DMS 273 (cell line): ENCODE results near the gene GMDS.
A peak's percentile ranks its signal among the peaks of the same experiment; 100 is the strongest.

ENCODE experiments used
- DNase-seq: peaks from one replicate; lab custom pipeline; 2025; ENCODE audit not compliant: unreplicated experiment; lab: John Stamatoyannopoulos, UW

Gene GMDS

GRCh38 chr6:2245103-2245876 lies at the start of gene GMDS:
TSS of gene GMDS (minus strand) at chr6:2245605.
- DNase-seq, result peak; percentile 96

- no peak for DNase-seq
These were observed 40.1 kb upstream of the GMDS start for GRCh38 chr6:2285510-2285909.

GRCh38 chr6:2275892-2276242 lies 30.5 kb upstream of the GMDS start:
- no peak for DNase-seq

DNA sequence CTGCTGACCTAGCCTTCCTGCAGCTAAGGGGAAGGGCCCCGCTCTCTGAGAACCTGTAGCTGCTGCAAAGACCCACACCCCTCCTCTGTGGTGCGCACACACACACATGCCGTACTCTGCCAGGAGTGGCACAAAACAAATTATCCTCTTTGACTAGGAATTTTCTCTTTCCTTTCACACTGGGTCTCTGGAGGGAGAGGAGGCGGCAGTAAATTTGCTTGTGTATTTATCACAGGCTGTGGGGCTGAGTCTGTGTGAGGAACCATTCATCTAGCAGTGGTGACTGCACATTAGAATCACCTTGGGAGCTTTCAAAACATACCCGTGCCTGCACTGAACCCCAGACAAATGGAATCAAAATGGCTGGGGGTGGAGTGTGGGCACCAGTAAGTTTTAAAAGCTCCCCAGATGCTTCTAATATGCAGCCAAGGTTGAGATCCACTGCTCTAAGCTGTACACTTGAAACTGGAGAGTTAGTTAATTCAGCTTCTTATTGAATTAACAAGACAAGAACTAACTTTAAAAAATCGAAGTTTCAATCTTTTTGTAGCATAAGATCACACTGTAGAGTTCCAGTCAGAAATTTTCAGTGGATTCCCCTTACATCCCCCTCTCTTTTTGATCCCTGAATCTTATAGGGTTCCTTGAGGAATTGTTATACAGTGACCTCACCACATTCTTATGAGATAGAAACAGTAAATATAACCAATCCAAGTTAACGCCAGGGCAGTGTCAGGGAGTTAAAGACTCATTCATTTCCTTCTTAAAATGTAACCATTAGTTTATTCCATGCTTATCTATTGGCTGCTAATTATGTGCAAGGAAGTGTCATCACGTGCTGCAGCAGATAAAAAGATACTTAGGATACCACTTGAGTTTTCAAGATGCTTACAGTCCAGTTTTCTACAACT lies 29.8 kb upstream of the GMDS start:
- DNase-seq, result no peak

DNA sequence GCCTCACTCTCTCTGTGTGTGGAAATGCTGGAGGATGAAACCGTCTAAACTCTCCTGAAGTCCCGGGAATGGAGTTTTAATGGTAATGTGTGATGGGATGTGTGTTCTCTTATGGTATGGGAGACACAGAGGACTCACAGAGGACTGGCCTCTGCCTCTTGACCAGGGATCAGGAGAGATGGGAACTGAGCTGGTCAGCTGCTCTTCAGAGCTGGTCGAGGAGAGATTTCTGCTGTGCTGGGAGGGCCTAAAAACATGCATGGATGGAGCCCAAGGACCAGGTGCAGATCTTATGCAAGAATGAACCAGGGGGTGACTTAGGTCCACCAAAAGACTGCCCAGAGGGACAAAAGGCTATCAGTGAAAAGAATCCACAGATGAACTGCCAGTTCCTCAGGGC lies 27.3 kb upstream of the GMDS start:
- DNase-seq, result no peak

DNA sequence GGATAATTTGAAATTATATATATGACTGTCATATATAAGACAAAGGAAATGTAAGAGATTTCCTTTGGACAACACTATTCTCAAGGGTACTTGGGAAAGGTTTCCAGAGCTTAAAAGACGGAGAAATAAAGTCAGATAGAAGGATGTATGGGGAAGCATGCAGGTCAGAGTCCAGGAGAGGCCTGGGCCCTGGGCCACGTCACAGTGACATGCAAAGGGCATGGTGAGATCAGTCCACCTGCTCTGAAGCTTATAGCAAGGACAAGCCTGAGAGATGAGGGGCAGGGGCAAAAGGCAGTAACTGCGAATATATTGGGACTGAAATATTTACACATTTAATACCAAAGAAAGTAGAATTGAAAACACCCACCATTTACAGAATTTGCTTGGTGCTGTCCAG lies 24.6 kb upstream of the GMDS start:
- DNase-seq, result no peak

DNA sequence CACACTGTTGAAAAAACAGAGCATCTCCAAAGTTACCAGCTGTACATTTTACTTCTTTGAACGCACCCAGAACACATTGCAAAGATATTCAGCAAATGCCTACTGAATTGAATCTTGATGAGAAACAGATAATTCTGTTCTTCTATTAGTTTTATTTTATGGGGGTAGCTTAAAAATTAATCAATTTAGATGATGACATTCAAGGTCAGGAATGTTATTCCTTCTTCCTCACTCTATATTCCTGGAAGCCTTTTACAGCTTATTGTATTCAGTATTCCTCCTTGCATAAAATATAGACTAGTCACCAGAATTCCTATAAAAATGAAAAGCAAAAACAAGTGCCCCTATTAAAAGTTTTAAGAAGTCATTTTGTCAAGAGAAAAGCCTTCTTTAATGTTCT lies 21.4 kb upstream of the GMDS start:
- DNase-seq, result no peak

- DNase-seq, result no peak
These were observed 20.8 kb upstream of the GMDS start for GRCh38 chr6:2266031-2266795.

DNA sequence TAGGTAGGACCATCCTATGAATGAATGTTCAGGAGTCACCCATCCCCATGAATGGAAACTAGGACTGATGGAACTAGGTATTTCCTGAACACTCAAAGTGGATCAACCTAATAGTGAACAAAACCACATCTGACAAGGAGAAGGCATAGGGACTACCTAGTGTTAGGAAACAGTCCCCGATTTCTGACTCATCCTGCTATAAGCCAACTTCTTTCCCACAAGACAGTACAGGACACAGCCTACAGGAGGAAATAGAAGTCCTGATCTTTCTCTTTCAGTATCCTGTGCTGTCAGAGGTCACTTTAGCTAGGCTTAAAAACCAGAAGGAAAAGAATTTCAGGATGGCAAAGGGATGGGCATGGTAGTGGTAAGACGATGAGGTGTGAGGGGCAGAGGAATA lies 19.5 kb upstream of the GMDS start:
- DNase-seq, result no peak

DNA sequence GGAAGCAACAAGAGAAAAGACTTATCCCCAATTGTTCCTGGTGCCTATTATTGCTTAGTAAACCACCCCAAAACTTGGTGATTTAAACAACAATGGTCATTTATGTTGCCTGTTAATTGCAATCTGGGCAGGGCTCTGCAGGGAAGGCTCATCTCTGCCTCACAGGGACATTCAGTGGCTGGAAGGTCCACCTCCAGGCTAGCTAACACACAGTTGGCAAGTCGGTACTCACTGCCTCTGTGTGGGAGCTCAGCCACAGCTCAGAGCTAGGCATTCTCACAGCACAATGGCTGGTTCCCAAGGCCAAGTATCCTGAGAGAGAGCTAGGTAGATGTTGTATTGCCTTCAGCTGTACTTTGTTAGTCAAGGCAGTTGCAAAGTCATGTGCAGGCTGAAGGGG lies 18.5 kb upstream of the GMDS start:
- DNase-seq, result no peak

DNA sequence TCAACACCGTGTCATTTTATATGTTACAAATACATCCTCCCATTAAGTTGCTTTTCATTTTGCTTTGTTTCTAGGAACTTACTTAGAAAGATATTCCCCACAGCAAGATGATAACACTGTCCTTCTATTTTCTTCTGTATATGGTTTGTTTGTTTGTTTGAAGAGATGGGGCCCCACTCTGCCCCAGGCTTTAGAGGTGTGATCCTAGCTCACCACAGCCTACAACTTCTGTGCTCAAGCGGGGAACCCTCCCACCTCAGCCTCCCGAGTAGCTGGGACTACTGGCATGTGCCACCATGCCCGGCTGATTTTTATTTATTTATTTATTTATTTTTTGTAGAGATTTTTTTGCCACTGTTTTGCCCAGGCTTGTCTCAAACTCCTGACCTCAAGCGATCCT lies 14.2 kb upstream of the GMDS start:
- no peak for DNase-seq

- no peak for DNase-seq
These were observed 13.6 kb upstream of the GMDS start for GRCh38 chr6:2259002-2259494.

GRCh38 chr6:2258112-2258511 lies 12.7 kb upstream of the GMDS start:
- DNase-seq, result no peak

DNA sequence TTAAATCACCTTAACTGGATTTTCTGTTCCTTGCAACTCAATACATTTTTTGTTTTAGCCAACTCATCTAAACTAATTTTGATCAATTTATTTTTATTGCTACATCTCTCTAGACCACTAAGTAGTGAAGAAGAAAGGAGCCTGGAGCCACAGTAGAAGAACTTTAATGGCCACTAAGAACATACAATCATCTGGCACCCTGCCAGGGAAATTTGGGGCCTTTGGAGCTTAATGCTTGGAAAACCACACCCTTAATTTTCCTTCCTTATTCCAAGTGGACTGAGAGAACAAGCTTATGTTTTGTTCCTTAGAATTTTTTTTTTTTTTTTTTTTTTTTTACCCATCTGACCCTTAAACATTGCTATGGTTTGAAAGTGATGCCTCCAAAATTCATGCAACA lies 12.0 kb upstream of the GMDS start:
- DNase-seq, result peak; percentile 19

DNA sequence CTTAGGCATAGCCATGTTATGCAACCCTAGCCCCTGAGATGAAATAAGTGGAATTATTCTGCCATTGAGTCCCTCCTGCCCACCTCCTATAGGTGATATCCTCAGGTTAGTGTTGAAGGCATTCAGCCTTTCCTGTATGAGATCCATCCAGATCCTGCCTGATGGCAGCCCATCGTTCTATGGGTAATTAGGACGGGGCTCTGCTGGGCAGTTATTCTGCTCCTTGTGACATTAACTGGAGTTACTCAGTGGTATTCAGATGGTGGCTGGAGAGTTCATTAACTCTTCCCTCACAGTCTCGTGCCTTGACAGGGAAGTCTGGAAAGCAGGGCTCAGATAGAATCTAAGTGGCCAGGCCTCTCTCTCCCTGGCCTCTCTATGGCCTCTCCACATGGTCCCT lies 9.3 kb upstream of the GMDS start:
- no peak for DNase-seq

GRCh38 chr6:2249126-2249525 lies 3.7 kb upstream of the GMDS start:
- no peak for DNase-seq

GRCh38 chr6:2247664-2248063 lies 2.3 kb upstream of the GMDS start:
- no peak for DNase-seq

DNA sequence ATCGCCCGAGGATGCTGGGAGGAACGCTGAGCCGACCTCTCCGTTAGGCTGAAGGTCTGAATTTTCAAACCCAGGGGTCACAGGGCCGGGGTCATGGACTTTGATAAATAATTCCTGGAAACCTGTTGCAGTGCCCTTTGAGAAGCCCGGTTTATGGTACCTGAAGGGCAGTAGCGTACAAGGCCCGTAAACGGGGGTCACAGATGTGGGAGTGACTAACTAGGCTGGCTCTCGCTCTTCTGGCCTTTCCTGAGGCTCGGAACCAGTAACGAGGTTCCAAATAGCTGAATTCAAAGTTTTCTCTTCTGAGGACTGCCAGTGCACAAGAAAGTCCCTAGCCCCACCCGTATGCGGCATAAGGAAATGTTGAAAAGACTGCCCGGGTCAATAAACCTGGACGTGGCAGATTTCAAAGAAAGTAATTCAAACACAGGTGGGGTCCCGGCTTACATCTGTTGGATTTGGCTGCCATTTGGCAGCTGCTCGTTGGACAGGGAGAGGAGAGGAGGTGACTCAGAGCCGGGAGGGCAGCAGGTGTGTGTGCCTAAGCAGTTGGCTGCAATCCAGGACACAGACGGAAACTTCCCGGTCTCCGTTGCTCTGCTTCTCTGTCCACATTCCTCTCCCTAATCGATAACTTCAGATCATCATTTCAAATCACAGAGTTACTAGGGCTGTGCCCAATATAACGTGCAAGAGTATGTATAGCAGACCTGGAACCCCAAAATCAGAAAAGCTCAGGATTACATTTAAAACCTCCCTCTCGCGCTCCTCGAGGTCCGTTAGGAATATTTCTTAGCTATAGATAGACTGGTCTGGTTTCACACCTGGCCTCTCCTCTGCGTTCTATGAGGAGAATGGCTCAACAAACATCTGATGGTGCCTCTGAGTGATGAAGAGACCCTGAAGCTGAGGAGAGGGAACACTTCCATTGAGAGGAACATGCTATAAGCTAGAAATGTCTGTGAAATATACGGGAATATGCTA lies 765 bp upstream of the GMDS start:
- peak; percentile 94 for DNase-seq

- peak; percentile 57 for DNase-seq
These were observed 923 bp downstream of the GMDS start for GRCh38 chr6:2244261-2245102.
